ENCODE data around the gene DGAT2.

Gene DGAT2

GRCh38 chr11:75801362-75802020 is 32.9 kb downstream of the DGAT2 start:
- DNase-seq (ENCODE audit: low read depth in 3 of 3): no peak

- no peak for DNase-seq (ENCODE audit: low read depth in 3 of 3)
Measured at GRCh38 chr11:75802021-75802912, 33.7 kb downstream of the DGAT2 start.

- DNase-seq (ENCODE audit: low read depth in 3 of 3): peak; percentile 42 to 64 (median 46)
Measured at GRCh38 chr11:75802913-75803820, 34.6 kb downstream of the DGAT2 start.

GRCh38 chr11:75809111-75809510 is 40.5 kb downstream of the DGAT2 start:
- no peak for DNase-seq (ENCODE audit: low read depth in 3 of 3)

- no peak for DNase-seq (ENCODE audit: low read depth in 3 of 3)
Measured at GRCh38 chr11:75809991-75810390, 41.4 kb downstream of the DGAT2 start.

GRCh38 chr11:75810637-75811390 is 42.2 kb downstream of the DGAT2 start:
- no peak for DNase-seq (ENCODE audit: low read depth in 3 of 3)

GRCh38 chr11:75811485-75811884 is 42.9 kb downstream of the DGAT2 start:
- no peak for DNase-seq (ENCODE audit: low read depth in 3 of 3)

- no peak for DNase-seq (ENCODE audit: low read depth in 3 of 3)
Measured at GRCh38 chr11:75812542-75813040, 44.0 kb downstream of the DGAT2 start.

GRCh38 chr11:75813124-75813523 is 44.5 kb downstream of the DGAT2 start:
- no peak for DNase-seq (ENCODE audit: low read depth in 3 of 3)

- DNase-seq (ENCODE audit: low read depth in 3 of 3): no peak
Measured at GRCh38 chr11:75813622-75814039, 45.1 kb downstream of the DGAT2 start.

- no peak for DNase-seq (ENCODE audit: low read depth in 3 of 3)
Measured at GRCh38 chr11:75814363-75814676, 45.7 kb downstream of the DGAT2 start.

- peak; percentile 95 to 97 (median 97) for DNase-seq (ENCODE audit: low read depth in 3 of 3)
Measured at GRCh38 chr11:75814677-75815344, 46.2 kb downstream of the DGAT2 start, which contains the start of gene UVRAG. Gene UVRAG, plus strand, starts transcription at chr11:75815210. Its CDS starts 198 bp downstream, at chr11:75815408.

- DNase-seq (ENCODE audit: low read depth in 3 of 3): peak in 1 of 3 experiments; percentile 31
Measured at GRCh38 chr11:75815345-75816168, 47.0 kb downstream of the DGAT2 start.

- DNase-seq (ENCODE audit: low read depth in 3 of 3): no peak
Measured at GRCh38 chr11:75816561-75817239, 48.1 kb downstream of the DGAT2 start.

- DNase-seq (ENCODE audit: low read depth in 3 of 3): no peak
Measured at GRCh38 chr11:75820645-75821044, 52.1 kb downstream of the DGAT2 start.

- DNase-seq (ENCODE audit: low read depth in 3 of 3): no peak
Measured at GRCh38 chr11:75821202-75821601, 52.6 kb downstream of the DGAT2 start.

GRCh38 chr11:75822541-75822940 is 54.0 kb downstream of the DGAT2 start:
- no peak for DNase-seq (ENCODE audit: low read depth in 3 of 3)

- no peak for DNase-seq (ENCODE audit: low read depth in 3 of 3)
Measured at GRCh38 chr11:75823415-75823814, 54.8 kb downstream of the DGAT2 start.

- no peak for DNase-seq (ENCODE audit: low read depth in 3 of 3)
Measured at GRCh38 chr11:75823946-75824345, 55.4 kb downstream of the DGAT2 start.
